ENCODE results near the gene PKN2. TPM values are rescaled to one million over a fixed set of nuclear protein-coding genes. Genes with fewer than 3 reads are reported as not detected.

PKN2 gene
- total RNA-seq, 1 experiment from 2014 or later = 32.6 TPM

DNA sequence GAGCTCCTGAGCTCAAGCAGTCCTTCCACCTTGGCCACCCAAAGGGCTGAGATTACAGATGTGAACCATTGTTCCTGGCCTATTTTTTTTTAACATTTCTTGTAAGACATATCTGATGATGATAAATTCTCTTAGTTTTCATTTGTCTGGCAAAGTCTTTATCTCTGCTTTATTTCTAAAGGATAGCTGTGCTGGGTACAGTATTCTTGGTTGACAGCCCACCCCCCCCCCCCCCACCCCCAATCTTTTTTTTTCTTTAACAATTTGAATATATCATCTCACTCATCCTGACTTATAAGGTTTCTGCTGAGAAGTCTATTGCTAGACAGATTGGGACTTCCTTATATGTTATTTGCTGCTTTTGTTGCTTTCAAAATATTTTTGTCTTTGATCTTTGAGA, 51.3 kb downstream of the PKN2 start:
- Mint-ChIP-seq H3K27me3 (ENCODE audit: low read depth) (no peaks in the 10 kb centered on the region), H3K9me3 (peaks cover 23% of the 10 kb centered on the region), H3K27ac (no peak overlapping the region), H3K4me3 (no peak overlapping the region), H3K36me3 (peaks cover 19% of the 10 kb centered on the region), H3K4me1 (peaks cover 36% of the 10 kb centered on the region)
- DNase-seq (ENCODE audit: low spot score) = no peak
- TF ChIP-seq, protein P1, sequence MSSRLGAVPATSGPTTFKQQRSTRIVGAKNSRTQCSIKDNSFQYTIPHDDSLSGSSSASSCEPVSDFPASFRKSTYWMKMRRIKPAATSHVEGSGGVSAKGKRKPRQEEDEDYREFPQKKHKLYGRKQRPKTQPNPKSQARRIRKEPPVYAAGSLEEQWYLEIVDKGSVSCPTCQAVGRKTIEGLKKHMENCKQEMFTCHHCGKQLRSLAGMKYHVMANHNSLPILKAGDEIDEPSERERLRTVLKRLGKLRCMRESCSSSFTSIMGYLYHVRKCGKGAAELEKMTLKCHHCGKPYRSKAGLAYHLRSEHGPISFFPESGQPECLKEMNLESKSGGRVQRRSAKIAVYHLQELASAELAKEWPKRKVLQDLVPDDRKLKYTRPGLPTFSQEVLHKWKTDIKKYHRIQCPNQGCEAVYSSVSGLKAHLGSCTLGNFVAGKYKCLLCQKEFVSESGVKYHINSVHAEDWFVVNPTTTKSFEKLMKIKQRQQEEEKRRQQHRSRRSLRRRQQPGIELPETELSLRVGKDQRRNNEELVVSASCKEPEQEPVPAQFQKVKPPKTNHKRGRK (CRISPR knock-in tag; IDR thresholded peaks at IDR 0.05; ENCODE audit: borderline replicate concordance) = no peak
- TF ChIP-seq, protein P2, sequence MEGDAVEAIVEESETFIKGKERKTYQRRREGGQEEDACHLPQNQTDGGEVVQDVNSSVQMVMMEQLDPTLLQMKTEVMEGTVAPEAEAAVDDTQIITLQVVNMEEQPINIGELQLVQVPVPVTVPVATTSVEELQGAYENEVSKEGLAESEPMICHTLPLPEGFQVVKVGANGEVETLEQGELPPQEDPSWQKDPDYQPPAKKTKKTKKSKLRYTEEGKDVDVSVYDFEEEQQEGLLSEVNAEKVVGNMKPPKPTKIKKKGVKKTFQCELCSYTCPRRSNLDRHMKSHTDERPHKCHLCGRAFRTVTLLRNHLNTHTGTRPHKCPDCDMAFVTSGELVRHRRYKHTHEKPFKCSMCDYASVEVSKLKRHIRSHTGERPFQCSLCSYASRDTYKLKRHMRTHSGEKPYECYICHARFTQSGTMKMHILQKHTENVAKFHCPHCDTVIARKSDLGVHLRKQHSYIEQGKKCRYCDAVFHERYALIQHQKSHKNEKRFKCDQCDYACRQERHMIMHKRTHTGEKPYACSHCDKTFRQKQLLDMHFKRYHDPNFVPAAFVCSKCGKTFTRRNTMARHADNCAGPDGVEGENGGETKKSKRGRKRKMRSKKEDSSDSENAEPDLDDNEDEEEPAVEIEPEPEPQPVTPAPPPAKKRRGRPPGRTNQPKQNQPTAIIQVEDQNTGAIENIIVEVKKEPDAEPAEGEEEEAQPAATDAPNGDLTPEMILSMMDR (IDR thresholded peaks at IDR 0.05) = no peak
- TF ChIP-seq, protein P3, sequence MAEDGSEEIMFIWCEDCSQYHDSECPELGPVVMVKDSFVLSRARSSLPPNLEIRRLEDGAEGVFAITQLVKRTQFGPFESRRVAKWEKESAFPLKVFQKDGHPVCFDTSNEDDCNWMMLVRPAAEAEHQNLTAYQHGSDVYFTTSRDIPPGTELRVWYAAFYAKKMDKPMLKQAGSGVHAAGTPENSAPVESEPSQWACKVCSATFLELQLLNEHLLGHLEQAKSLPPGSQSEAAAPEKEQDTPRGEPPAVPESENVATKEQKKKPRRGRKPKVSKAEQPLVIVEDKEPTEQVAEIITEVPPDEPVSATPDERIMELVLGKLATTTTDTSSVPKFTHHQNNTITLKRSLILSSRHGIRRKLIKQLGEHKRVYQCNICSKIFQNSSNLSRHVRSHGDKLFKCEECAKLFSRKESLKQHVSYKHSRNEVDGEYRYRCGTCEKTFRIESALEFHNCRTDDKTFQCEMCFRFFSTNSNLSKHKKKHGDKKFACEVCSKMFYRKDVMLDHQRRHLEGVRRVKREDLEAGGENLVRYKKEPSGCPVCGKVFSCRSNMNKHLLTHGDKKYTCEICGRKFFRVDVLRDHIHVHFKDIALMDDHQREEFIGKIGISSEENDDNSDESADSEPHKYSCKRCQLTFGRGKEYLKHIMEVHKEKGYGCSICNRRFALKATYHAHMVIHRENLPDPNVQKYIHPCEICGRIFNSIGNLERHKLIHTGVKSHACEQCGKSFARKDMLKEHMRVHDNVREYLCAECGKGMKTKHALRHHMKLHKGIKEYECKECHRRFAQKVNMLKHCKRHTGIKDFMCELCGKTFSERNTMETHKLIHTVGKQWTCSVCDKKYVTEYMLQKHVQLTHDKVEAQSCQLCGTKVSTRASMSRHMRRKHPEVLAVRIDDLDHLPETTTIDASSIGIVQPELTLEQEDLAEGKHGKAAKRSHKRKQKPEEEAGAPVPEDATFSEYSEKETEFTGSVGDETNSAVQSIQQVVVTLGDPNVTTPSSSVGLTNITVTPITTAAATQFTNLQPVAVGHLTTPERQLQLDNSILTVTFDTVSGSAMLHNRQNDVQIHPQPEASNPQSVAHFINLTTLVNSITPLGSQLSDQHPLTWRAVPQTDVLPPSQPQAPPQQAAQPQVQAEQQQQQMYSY (CRISPR knock-in tag; IDR thresholded peaks at IDR 0.05) = no peak
- TF ChIP-seq, protein P4, sequence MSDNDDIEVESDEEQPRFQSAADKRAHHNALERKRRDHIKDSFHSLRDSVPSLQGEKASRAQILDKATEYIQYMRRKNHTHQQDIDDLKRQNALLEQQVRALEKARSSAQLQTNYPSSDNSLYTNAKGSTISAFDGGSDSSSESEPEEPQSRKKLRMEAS (CRISPR knock-in tag; IDR thresholded peaks at IDR 0.05) = no peak
- CTCF ChIA-PET = interaction anchor here (1.0 to 1.3 kb wide), 6 partner anchors 30 to 187 kb away, joined by 3 to 7 read pairs (median 4); no protein-coding TSS in a partner anchor
- POLR2A ChIA-PET = no interaction called here
- no peak for ATAC-seq

DNA sequence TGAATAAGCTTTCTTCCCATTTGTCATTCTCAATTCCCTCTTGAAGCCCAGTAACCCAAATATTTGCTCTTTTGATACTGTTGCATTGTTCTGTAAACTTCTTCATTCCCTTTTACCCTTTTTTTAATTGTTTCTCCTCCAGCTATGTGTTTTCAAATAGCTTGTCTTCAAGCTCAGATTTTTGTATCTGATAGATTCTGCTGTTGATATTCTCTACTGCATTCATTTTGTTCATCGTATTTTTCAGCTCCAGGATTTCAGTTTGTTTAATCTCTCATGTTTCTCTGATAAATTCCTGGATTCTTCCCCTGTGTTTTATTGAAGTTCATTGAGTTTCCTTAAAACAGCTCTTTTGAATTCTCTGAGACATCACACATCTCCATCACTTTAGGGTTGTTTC, 51.8 kb downstream of the PKN2 start:
- Mint-ChIP-seq H3K9me3 (peaks cover 23% of the 10 kb centered on the region), H3K27me3 (ENCODE audit: low read depth) (no peaks in the 10 kb centered on the region), H3K4me3 (no peak overlapping the region), H3K4me1 (peaks cover 36% of the 10 kb centered on the region), H3K27ac (no peak overlapping the region), H3K36me3 (peaks cover 19% of the 10 kb centered on the region)
- POLR2A ChIA-PET = interaction anchor here (1.2 kb wide), 1 partner anchor 51 kb away, joined by 3 read pairs; no protein-coding TSS in a partner anchor
- ATAC-seq (no peak), DNase-seq (ENCODE audit: low spot score) (no peak)
- CTCF ChIA-PET = interaction anchor here (0.6 to 2.1 kb wide), 16 partner anchors 29 to 409 kb away, joined by 3 to 9 read pairs (median 4); no protein-coding TSS in a partner anchor
- no peak for TF ChIP-seq SOX15 (CRISPR knock-in tag; IDR thresholded peaks at IDR 0.05)
- TF ChIP-seq, protein P5, sequence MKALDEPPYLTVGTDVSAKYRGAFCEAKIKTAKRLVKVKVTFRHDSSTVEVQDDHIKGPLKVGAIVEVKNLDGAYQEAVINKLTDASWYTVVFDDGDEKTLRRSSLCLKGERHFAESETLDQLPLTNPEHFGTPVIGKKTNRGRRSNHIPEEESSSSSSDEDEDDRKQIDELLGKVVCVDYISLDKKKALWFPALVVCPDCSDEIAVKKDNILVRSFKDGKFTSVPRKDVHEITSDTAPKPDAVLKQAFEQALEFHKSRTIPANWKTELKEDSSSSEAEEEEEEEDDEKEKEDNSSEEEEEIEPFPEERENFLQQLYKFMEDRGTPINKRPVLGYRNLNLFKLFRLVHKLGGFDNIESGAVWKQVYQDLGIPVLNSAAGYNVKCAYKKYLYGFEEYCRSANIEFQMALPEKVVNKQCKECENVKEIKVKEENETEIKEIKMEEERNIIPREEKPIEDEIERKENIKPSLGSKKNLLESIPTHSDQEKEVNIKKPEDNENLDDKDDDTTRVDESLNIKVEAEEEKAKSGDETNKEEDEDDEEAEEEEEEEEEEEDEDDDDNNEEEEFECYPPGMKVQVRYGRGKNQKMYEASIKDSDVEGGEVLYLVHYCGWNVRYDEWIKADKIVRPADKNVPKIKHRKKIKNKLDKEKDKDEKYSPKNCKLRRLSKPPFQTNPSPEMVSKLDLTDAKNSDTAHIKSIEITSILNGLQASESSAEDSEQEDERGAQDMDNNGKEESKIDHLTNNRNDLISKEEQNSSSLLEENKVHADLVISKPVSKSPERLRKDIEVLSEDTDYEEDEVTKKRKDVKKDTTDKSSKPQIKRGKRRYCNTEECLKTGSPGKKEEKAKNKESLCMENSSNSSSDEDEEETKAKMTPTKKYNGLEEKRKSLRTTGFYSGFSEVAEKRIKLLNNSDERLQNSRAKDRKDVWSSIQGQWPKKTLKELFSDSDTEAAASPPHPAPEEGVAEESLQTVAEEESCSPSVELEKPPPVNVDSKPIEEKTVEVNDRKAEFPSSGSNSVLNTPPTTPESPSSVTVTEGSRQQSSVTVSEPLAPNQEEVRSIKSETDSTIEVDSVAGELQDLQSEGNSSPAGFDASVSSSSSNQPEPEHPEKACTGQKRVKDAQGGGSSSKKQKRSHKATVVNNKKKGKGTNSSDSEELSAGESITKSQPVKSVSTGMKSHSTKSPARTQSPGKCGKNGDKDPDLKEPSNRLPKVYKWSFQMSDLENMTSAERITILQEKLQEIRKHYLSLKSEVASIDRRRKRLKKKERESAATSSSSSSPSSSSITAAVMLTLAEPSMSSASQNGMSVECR (CRISPR knock-in tag; IDR thresholded peaks at IDR 0.05; ENCODE audit: borderline replicate concordance) = no peak
- TF ChIP-seq, protein P6, sequence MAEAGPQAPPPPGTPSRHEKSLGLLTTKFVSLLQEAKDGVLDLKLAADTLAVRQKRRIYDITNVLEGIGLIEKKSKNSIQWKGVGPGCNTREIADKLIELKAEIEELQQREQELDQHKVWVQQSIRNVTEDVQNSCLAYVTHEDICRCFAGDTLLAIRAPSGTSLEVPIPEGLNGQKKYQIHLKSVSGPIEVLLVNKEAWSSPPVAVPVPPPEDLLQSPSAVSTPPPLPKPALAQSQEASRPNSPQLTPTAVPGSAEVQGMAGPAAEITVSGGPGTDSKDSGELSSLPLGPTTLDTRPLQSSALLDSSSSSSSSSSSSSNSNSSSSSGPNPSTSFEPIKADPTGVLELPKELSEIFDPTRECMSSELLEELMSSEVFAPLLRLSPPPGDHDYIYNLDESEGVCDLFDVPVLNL (CRISPR knock-in tag; IDR thresholded peaks at IDR 0.05; ENCODE audit: borderline replicate concordance, low read depth) = no peak
- TF ChIP-seq, protein P7, sequence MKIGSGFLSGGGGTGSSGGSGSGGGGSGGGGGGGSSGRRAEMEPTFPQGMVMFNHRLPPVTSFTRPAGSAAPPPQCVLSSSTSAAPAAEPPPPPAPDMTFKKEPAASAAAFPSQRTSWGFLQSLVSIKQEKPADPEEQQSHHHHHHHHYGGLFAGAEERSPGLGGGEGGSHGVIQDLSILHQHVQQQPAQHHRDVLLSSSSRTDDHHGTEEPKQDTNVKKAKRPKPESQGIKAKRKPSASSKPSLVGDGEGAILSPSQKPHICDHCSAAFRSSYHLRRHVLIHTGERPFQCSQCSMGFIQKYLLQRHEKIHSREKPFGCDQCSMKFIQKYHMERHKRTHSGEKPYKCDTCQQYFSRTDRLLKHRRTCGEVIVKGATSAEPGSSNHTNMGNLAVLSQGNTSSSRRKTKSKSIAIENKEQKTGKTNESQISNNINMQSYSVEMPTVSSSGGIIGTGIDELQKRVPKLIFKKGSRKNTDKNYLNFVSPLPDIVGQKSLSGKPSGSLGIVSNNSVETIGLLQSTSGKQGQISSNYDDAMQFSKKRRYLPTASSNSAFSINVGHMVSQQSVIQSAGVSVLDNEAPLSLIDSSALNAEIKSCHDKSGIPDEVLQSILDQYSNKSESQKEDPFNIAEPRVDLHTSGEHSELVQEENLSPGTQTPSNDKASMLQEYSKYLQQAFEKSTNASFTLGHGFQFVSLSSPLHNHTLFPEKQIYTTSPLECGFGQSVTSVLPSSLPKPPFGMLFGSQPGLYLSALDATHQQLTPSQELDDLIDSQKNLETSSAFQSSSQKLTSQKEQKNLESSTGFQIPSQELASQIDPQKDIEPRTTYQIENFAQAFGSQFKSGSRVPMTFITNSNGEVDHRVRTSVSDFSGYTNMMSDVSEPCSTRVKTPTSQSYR (CRISPR knock-in tag; IDR thresholded peaks at IDR 0.05) = no peak
- TF ChIP-seq ATF1 (CRISPR knock-in tag; IDR thresholded peaks at IDR 0.05) = no peak
- TF ChIP-seq, protein P8, sequence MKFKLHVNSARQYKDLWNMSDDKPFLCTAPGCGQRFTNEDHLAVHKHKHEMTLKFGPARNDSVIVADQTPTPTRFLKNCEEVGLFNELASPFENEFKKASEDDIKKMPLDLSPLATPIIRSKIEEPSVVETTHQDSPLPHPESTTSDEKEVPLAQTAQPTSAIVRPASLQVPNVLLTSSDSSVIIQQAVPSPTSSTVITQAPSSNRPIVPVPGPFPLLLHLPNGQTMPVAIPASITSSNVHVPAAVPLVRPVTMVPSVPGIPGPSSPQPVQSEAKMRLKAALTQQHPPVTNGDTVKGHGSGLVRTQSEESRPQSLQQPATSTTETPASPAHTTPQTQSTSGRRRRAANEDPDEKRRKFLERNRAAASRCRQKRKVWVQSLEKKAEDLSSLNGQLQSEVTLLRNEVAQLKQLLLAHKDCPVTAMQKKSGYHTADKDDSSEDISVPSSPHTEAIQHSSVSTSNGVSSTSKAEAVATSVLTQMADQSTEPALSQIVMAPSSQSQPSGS (CRISPR knock-in tag; IDR thresholded peaks at IDR 0.05; ENCODE audit: borderline replicate concordance, low read depth) = no peak
- TF ChIP-seq NFATC4 (CRISPR knock-in tag; IDR thresholded peaks at IDR 0.05) = no peak
- TF ChIP-seq SP1 (CRISPR knock-in tag; conservative IDR thresholded peaks at IDR 0.05) = no peak
- TF ChIP-seq EMX1 (CRISPR knock-in tag; IDR thresholded peaks at IDR 0.05) = no peak
- no peak for TF ChIP-seq CREM (CRISPR knock-in tag; IDR thresholded peaks at IDR 0.05)

Measured in WTC11 (cell line).